H1 (cell line): ENCODE data around the gene HOXB5. TPM values are rescaled to one million over a fixed set of nuclear protein-coding genes. Genes with fewer than 3 reads are reported as not detected.
A peak's percentile ranks its signal among the peaks of the same experiment; 100 is the strongest.

Source experiments
- CTCF ChIA-PET: fragments of 300-600 bp; sonication (Branson Sonifier 250); formaldehyde crosslinking; loops from one replicate; lab custom pipeline; 2021; ENCODE audit not compliant: partially characterized antibody; lab: Charles Lee
- POLR2A ChIA-PET: fragments of 300-600 bp; sonication (Branson Sonifier 250); formaldehyde crosslinking; loops from one replicate; lab custom pipeline; 2021; ENCODE audit warnings: inconsistent platforms; ENCODE audit not compliant: partially characterized antibody; lab: Charles Lee
- DNase-seq, 2 experiments: peaks; one replicate each; pipeline versions ENCODE4 v3.0.0 to v3.0.0-alpha.2; 2010 to 2022; ENCODE audit warnings: low spot score in 2 of 2, low read depth in 1 of 2, mixed read lengths in 1 of 2
- FAIRE-seq: peaks from 2 replicates; lab custom pipeline; 2011; peaks lifted over from hg19 to GRCh38; lab: Jason Lieb, UNC
- H2AFZ ChIP-seq: 2 replicates; pipeline ENCODE4 v1.8.1; 2012; ENCODE audit warnings: low read length, inconsistent platforms
- H2AK5ac ChIP-seq: 2 replicates; pipeline ENCODE4 v1.6.1; 2013; ENCODE audit warnings: low read depth, low read length
- H2BK120ac ChIP-seq: replicated peaks from 2 replicates; pipeline ENCODE3; 2013; ENCODE audit warnings: low read depth, low read length, inconsistent platforms
- H2BK12ac ChIP-seq: 2 replicates; pipeline ENCODE4 v1.6.1; 2013; ENCODE audit warnings: low read depth, low read length
- H2BK15ac ChIP-seq: 2 replicates; pipeline ENCODE4 v1.6.1; 2013; ENCODE audit warnings: low read length
- H2BK20ac ChIP-seq: 2 replicates; pipeline ENCODE4 v1.6.1; 2013; ENCODE audit warnings: low read length
- H2BK5ac ChIP-seq: 2 replicates; pipeline ENCODE4 v1.6.1; 2013; ENCODE audit warnings: low read depth, low read length
- H3K14ac ChIP-seq: 2 replicates; pipeline ENCODE4 v1.6.1; 2013; ENCODE audit warnings: inconsistent platforms; ENCODE audit not compliant: insufficient read length
- H3K18ac ChIP-seq: 2 replicates; pipeline ENCODE4 v1.6.1; 2013; ENCODE audit warnings: low read length; ENCODE audit errors: extremely low read depth
- H3K23ac ChIP-seq: 2 replicates; pipeline ENCODE4 v1.6.1; 2013; ENCODE audit warnings: inconsistent platforms; ENCODE audit not compliant: insufficient read length
- H3K23me2 ChIP-seq: 2 replicates; pipeline ENCODE4 v1.6.1; 2013; ENCODE audit warnings: low read depth, low read length
- H3K27ac ChIP-seq: 2 replicates; pipeline ENCODE4 v1.6.1; 2011; ENCODE audit warnings: low read depth, low read length, inconsistent platforms
- H3K27me3 ChIP-seq, 4 experiments: replicated peaks in 1 of 4; 1 replicate in 1 of 4; 2 replicates in 3 of 4; pipeline versions ENCODE4 v1.6.1 to v1.8.1; 2011 to 2013; ENCODE audit warnings: low read length in 3 of 4, mild to moderate bottlenecking in 3 of 4, inconsistent platforms in 2 of 4, mixed read lengths in 2 of 4, moderate library complexity in 1 of 4; ENCODE audit not compliant: control insufficient read depth in 3 of 4, insufficient read depth in 3 of 4; ENCODE audit errors: extremely low read depth in 1 of 4
- H3K36me3 ChIP-seq, 4 experiments: 2 replicates each; pipeline versions ENCODE4 v1.6.1 to v1.8.1; 2011 to 2013; ENCODE audit warnings: mild to moderate bottlenecking in 4 of 4, low read length in 3 of 4, moderate library complexity in 2 of 4, control low read depth in 1 of 4, inconsistent platforms in 1 of 4; ENCODE audit not compliant: insufficient read depth in 4 of 4, control insufficient read depth in 2 of 4
- H3K4ac ChIP-seq: replicated peaks from 2 replicates; pipeline ENCODE3; 2013; ENCODE audit warnings: low read length, low read depth, mixed read lengths, inconsistent platforms; ENCODE audit not compliant: insufficient read length
- H3K4me1 ChIP-seq, 4 experiments: replicated peaks in 1 of 4; 1 replicate in 1 of 4; 2 replicates in 3 of 4; pipeline versions ENCODE4 v1.6.1 to v1.8.1; 2011 to 2013; ENCODE audit warnings: low read length in 3 of 4, inconsistent platforms in 2 of 4, mixed read lengths in 1 of 4; ENCODE audit not compliant: insufficient read depth in 4 of 4, control insufficient read depth in 3 of 4
- H3K4me2 ChIP-seq, 2 experiments: 2 replicates each; pipeline versions ENCODE4 v1.6.1 to v1.8.1; 2011 to 2013; ENCODE audit warnings: low read depth in 2 of 2, low read length in 2 of 2, control low read depth in 1 of 2, inconsistent platforms in 1 of 2, mild to moderate bottlenecking in 1 of 2; ENCODE audit not compliant: insufficient read depth in 1 of 2
- H3K4me3 ChIP-seq, 4 experiments: fragments of 200-600, 300-600 bp in 1 of 4; sonication (generic), shearing (Covaris generic), sonication (Bioruptor Twin) in 1 of 4; 2 replicates each; pipeline versions ENCODE4 v1.5.1 to v1.8.1; 2011 to 2016; ENCODE audit warnings: low read length in 4 of 4, low read depth in 3 of 4, control low read depth in 2 of 4, inconsistent platforms in 2 of 4, mild to moderate bottlenecking in 2 of 4, mixed read lengths in 1 of 4, moderate library complexity in 1 of 4; ENCODE audit not compliant: insufficient read depth in 2 of 4; ENCODE audit errors: extremely low read depth in 1 of 4
- H3K56ac ChIP-seq: replicated peaks from 2 replicates; pipeline ENCODE3; 2013; ENCODE audit warnings: low read depth, mild to moderate bottlenecking, mixed read lengths, low read length, inconsistent platforms; ENCODE audit not compliant: insufficient read length
- H3K79me1 ChIP-seq: 2 replicates; pipeline ENCODE4 v1.6.1; 2013; ENCODE audit warnings: low read depth, low read length, control low read depth
- H3K79me2 ChIP-seq, 2 experiments: 2 replicates each; pipeline versions ENCODE4 v1.6.1 to v1.8.1; 2012 to 2013; ENCODE audit warnings: low read length in 2 of 2, mild to moderate bottlenecking in 2 of 2, inconsistent platforms in 1 of 2; ENCODE audit not compliant: insufficient read depth in 2 of 2, control insufficient read depth in 1 of 2
- H3K9ac ChIP-seq, 4 experiments: replicated peaks in 1 of 4; 1 replicate in 1 of 4; 2 replicates in 3 of 4; pipeline versions ENCODE4 v1.6.1 to v1.8.1; 2011 to 2013; ENCODE audit warnings: low read depth in 3 of 4, low read length in 3 of 4, control low read depth in 2 of 4, mild to moderate bottlenecking in 2 of 4, moderate library complexity in 2 of 4, inconsistent platforms in 1 of 4; ENCODE audit errors: extremely low read depth in 1 of 4
- H3K9me3 ChIP-seq, 2 experiments: 2 replicates each; pipeline versions ENCODE4 v1.6.1 to v1.8.1; 2012 to 2013; ENCODE audit warnings: mild to moderate bottlenecking in 2 of 2, moderate library complexity in 2 of 2, control low read depth in 1 of 2, inconsistent platforms in 1 of 2, low read depth in 1 of 2, low read length in 1 of 2, mixed read lengths in 1 of 2; ENCODE audit not compliant: insufficient read depth in 2 of 2
- H4K20me1 ChIP-seq, 2 experiments: replicated peaks in 1 of 2; 2 replicates each; pipeline versions ENCODE3 to v1.8.1; 2011 to 2013; ENCODE audit warnings: inconsistent platforms in 2 of 2, low read length in 2 of 2, mild to moderate bottlenecking in 1 of 2; ENCODE audit not compliant: insufficient read depth in 2 of 2, control insufficient read depth in 1 of 2
- H4K5ac ChIP-seq: 2 replicates; pipeline ENCODE4 v1.6.1; 2013; ENCODE audit warnings: low read length, low read depth, mixed read lengths, inconsistent platforms; ENCODE audit not compliant: insufficient read length
- H4K8ac ChIP-seq: 2 replicates; pipeline ENCODE4 v1.8.0; 2013; ENCODE audit warnings: mild to moderate bottlenecking, moderate library complexity, low read length, inconsistent platforms; ENCODE audit not compliant: insufficient read depth; ENCODE audit errors: extremely low read depth
- H4K91ac ChIP-seq: replicated peaks from 2 replicates; pipeline ENCODE3; 2013; ENCODE audit warnings: low read length, mixed read lengths, inconsistent platforms; ENCODE audit not compliant: insufficient read length
- BCL11A ChIP-seq, 2 experiments: IDR thresholded peaks; one replicate each; pipeline ENCODE4 v1.6.1; 2011; ENCODE audit warnings: low read depth in 2 of 2, low read length in 2 of 2, mild to moderate bottlenecking in 2 of 2
- EZH2 ChIP-seq: fragments of 200-600 bp; sonication (generic); IDR thresholded peaks from 2 replicates; pipeline ENCODE4 v1.7.1; 2012; ENCODE audit warnings: low read depth, mild to moderate bottlenecking, moderate library complexity, low read length, inconsistent platforms; ENCODE audit not compliant: severe bottlenecking
- SIX5 ChIP-seq: IDR thresholded peaks from 2 replicates; pipeline ENCODE4 v1.6.1; 2011; ENCODE audit warnings: mild to moderate bottlenecking, low read depth, low read length
- SUZ12 ChIP-seq: fragments of 200-600 bp; sonication (generic); IDR thresholded peaks from 2 replicates; pipeline ENCODE4 v1.6.1; 2012; ENCODE audit warnings: mild to moderate bottlenecking, inconsistent platforms, low read length, moderate library complexity, mixed read lengths
- WGBS, 2 experiments: shearing (Covaris generic) in 1 of 2; methylation state at CpG; one replicate each; pipeline versions ENCODE4 v1.1.6 to v1.1.7; 2013 to 2015; ENCODE audit warnings: low lambda C conversion rate in 2 of 2, mixed read lengths in 2 of 2, inconsistent platforms in 1 of 2, low coverage in 1 of 2, missing lambda C conversion rate in 1 of 2; ENCODE audit not compliant: insufficient replicate concordance in 2 of 2, insufficient coverage in 1 of 2, insufficient read length in 1 of 2; ENCODE audit errors: extremely low coverage in 1 of 2, missing lambda C conversion rate in 1 of 2; 5-methylcytosine and 5-hydroxymethylcytosine counted together
- polyA plus RNA-seq, 7 experiments: library from polyadenylated mRNA; depleted of rRNA in 3 of 7; stranded (reverse) in 5 of 7; unstranded in 2 of 7; fragments of >200 nt in 5 of 7; fragments of 200-250 nt in 2 of 7; gene quantifications; 1 replicate in 5 of 7; 2 replicates in 1 of 7; 4 replicates in 1 of 7; pipeline versions ENCODE4 v1.2.1 to v1.2.3, GENCODE V29; 2011 to 2013; ENCODE audit warnings: missing spikeins in 2 of 7, mixed read lengths in 2 of 7
- total RNA-seq: library from RNA; stranded (reverse); fragmentation: NEBNext Ultra II Directional; extraction: Animal tissue kit (Norgen Biotek cat#: 25700); gene quantifications from 2 replicates; pipeline ENCODE4 v1.2.1, GENCODE V29; 2021

HOXB5 gene
- total and polyA plus RNA-seq, 2 of the 8 experiments (the other 6 are each of a cell fraction or from before 2014, with no cell fraction given): not detected

GRCh38 chr17:48567209-48567608, 26.4 kb downstream of the HOXB5 start:
- peak overlapping the region; percentile 71; the same call in 1 of the 2 replicates for H2BK12ac ChIP-seq
- no peaks in the 10 kb centered on the region; a peak in 1 of 8 replicates for H3K36me3 ChIP-seq
- TF ChIP-seq BCL11A (IDR thresholded peaks at IDR 0.05; ENCODE audit: low read depth in 2 of 2, low read length in 2 of 2): no peak
- TF ChIP-seq SIX5: no peak
- peak; percentile 48 for TF ChIP-seq EZH2
- peak; percentile 33; the same call in 1 of the 2 replicates for TF ChIP-seq SUZ12
- H4K5ac ChIP-seq: no peak overlapping the region
- H3K27ac ChIP-seq: no peak overlapping the region
- 13% methylated on average over 6 of the region's 6 CpGs; no CpG with 5 or more reads in 1 of the 2 experiments for WGBS, 2 experiments
- no peak overlapping the region for H2BK5ac ChIP-seq
- no peak overlapping the region for H3K56ac ChIP-seq
- H4K20me1 ChIP-seq: peaks cover 5 to 42% of the 10 kb centered on the region in 2 experiments
- peak overlapping the region; percentile 65; the same call in 1 of the 2 replicates for H2BK15ac ChIP-seq
- peaks cover 0 to 7% (median 4%) of the 10 kb centered on the region in 4 experiments; a peak in 5 of 7 replicates for H3K4me1 ChIP-seq
- H2BK120ac ChIP-seq: no peak overlapping the region
- H3K4me2 ChIP-seq: no peak overlapping the region
- H3K23me2 ChIP-seq: peaks cover 4% of the 10 kb centered on the region; the same call in 1 of the 2 replicates
- no peaks in the 10 kb centered on the region for H3K79me1 ChIP-seq
- H4K91ac ChIP-seq: no peak overlapping the region
- CTCF ChIA-PET: interaction anchor here (0.6 to 4.8 kb wide), 10 partner anchors 11 to 368 kb away, joined by 3 to 32 read pairs (median 4); partner anchors contain the start of gene HOXB5
- peak overlapping the region; percentile 80; the same call in 1 of the 2 replicates for H2BK20ac ChIP-seq
- no peaks in the 10 kb centered on the region for H3K9me3 ChIP-seq
- H3K18ac ChIP-seq: peak overlapping the region; percentile 38; the same call in 1 of the 2 replicates
- H3K4me3 ChIP-seq: no peak overlapping the region
- no peak overlapping the region for H2AFZ ChIP-seq
- no peaks in the 10 kb centered on the region for H3K79me2 ChIP-seq
- no peak overlapping the region for H3K4ac ChIP-seq
- H3K14ac ChIP-seq: no peak overlapping the region
- no peak overlapping the region; the same call in 1 of the 2 replicates for H2AK5ac ChIP-seq
- H3K27me3 ChIP-seq: peaks cover 99 to 100% (median 100%) of the 10 kb centered on the region in 4 experiments
- FAIRE-seq: no peak
- DNase-seq: no peak
- POLR2A ChIA-PET: interaction anchor here (1.2 to 1.4 kb wide), 2 partner anchors 10 to 47 kb away, joined by 3 to 4 read pairs; no protein-coding TSS in a partner anchor
- H3K9ac ChIP-seq: no peak overlapping the region
- no peak overlapping the region for H4K8ac ChIP-seq
- no peak overlapping the region for H3K23ac ChIP-seq
